K562 treated with DMSO at 1 percent for 48 hours (cell line): ENCODE results near the gene DLX4. TPM values are rescaled to one million over a fixed set of nuclear protein-coding genes. Genes with fewer than 3 reads are reported as not detected.

Experiments used
- total RNA-seq: library from RNA; unstranded; fragments of 300-600 nt; gene quantifications from 2 replicates; pipeline ENCODE4 v1.2.3, GENCODE V29; 2022; ENCODE audit warnings: low replicate concordance; ENCODE audit errors: extremely low read depth

DLX4 gene
- not detected in 2 replicates for total RNA-seq

DNA sequence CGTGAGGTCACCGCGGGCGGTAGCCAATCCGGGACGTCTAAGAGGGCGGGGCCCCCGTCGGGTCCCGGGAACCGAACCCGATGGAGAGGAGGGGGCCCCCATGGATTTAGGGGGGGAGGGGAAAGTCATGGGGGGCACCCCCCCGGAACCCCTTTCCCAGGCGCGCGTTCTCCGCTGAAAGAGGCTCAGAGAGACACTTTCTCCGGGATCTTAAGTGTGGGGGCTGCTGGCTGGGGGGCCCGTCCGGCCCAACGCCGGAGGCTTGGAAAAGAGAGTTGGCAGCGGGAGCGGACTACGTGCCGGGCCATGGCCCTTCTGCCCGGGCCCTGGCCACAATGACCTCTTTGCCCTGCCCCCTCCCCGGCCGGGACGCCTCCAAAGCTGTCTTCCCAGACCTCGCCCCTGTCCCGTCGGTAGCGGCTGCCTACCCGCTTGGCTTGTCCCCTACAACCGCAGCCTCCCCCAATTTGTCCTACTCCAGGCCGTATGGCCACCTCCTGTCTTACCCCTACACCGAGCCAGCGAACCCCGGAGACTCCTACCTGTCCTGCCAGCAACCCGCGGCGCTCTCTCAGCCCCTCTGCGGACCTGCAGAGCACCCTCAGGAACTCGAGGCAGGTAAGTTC, at the start of gene DLX4:
Gene DLX4 (plus strand): TSS at position 57 of the 626 bp plus-strand sequence. CDS start 279 bp downstream, at position 336.

DNA sequence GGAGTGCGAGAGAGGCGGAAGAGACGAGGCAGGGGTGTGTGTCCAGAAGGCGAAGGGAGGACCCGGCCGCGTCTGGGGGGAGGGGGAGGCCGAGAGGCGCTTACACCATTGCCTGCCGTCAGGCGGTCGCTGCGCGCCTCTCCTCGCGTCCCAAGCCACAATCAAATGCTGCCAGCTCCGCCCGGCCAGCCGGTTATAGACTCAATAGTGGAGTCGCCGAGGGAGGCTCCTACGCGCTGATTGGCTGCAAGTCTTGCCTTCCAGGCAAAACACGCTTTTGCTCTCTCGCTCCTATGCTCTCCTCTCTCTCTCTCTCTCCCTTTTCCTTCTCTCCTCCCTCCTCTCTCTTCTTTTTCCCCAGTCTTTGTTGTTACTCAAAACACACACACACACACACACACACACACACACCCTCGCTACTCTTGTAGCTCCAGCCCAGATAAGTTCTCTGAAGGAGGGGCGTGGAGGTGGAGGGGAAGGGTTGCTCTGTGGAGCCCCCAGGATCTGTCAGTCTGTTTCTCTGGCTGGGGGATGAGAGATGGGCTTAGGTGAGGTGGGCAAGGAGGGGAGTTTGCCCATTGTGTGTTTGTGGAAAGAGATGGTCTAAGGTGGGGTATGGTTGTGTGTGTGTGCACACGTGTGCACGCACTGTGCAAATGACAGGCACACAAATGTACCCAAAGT, 26.2 kb downstream of the DLX4 start, which contains the start of gene DLX3:
Gene DLX3 (minus strand): TSS at position 170 of the 684 bp plus-strand sequence. CDS start 226 bp downstream, outside the sequence.

Other genes starting within 250 kb of the DLX4 start
- gene FAM117A, start 205.1 kb upstream of the DLX4 start, total RNA-seq: not detected in 2 replicates
- gene KAT7, start 180.5 kb upstream of the DLX4 start, total RNA-seq: not detected in 2 replicates
- not detected in 2 replicates for gene TAC4, start 121.1 kb upstream of the DLX4 start, total RNA-seq
- not detected in 2 replicates for gene DLX3, start 26.0 kb downstream of the DLX4 start, total RNA-seq
- gene ITGA3, start 86.9 kb downstream of the DLX4 start, total RNA-seq: not detected in 2 replicates
- gene PDK2, start 126.2 kb downstream of the DLX4 start, total RNA-seq: not detected in 2 replicates
- gene SAMD14, start 161.0 kb downstream of the DLX4 start, total RNA-seq: not detected in 2 replicates
- gene PPP1R9B, start 181.5 kb downstream of the DLX4 start, total RNA-seq: not detected in 2 replicates
- gene SGCA, start 196.8 kb downstream of the DLX4 start, total RNA-seq: not detected in 2 replicates
- gene COL1A1, start 232.4 kb downstream of the DLX4 start, total RNA-seq: not detected in 2 replicates